ENCODE data around the gene TMEM106C.

The TMEM106C gene

DNA sequence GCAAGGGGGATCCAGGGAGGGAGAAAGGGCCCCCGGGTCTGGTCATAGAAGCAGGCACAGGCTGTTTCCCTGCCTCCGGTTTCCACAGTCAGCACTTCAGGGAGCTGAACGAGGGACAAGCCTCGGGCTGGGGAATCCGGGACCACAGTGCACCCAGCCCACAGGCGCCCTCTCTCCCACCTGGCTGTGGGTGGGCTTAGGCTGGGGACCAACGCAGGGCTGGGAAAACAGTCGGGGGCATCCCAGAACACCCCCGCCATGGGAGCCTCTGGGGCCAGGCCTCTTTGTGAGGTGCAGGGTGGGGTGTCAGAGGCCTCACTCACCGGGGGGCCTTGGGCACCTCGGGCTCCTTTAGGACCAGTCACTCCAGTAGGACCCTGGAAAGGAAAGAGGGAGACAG, 16.3 kb downstream of the TMEM106C start:
- no peak for DNase-seq (ENCODE audit: low read depth)

DNA sequence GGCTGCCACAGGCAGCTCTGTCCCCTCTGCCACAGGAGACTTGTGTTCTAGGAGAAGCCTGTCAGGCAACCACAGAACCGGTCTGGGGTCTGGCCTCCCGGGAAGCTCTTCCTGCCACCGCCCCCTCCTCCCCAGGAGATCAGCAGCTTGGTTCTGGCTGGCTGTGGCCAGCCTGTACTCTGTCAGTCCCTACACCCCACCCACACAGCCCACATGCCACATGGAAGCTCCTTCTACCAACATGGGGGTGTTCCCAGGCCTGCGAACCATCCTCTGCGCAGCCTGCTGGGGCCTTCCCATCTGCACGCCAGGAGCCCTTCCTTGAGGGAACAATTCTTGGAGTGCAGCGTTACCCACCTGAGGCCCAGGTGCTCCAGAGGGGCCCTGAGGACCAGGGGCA, 16.8 kb downstream of the TMEM106C start:
- DNase-seq (ENCODE audit: low read depth): no peak

DNA sequence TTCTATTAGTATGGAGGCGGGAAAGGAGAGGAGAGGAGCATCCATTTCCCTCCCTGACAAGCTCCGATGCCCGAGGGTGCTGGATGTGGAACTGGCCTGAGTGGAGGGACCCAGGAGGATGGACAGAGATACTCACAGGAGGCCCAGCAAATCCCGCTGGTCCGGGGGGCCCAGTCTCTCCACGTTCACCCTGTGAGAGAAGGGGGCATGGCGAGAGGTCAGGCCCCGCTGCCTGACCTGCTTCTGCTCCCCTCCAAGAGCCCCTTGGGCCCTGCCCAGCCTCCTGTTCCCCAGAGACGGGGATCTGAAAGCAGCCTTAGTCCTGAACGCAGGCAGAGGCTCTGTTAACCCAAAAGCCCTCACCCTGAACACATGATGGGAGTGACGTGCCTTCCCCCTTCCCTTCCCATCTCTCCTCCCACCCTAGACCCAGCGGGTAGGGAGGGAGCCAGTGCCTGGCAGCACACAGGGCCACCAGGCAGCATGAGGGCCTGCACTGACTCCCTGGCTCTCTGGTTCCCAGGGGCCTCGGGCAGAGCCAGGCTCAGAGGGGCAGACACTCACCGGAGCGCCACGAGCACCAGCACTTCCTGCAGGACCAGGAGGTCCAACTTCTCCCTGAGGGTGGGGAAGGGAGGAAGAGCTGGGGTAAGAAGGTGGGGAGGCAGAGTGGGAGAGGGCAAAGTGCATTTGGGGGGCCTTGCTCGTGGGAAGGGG, 17.5 kb downstream of the TMEM106C start:
- DNase-seq (ENCODE audit: low read depth): no peak

DNA sequence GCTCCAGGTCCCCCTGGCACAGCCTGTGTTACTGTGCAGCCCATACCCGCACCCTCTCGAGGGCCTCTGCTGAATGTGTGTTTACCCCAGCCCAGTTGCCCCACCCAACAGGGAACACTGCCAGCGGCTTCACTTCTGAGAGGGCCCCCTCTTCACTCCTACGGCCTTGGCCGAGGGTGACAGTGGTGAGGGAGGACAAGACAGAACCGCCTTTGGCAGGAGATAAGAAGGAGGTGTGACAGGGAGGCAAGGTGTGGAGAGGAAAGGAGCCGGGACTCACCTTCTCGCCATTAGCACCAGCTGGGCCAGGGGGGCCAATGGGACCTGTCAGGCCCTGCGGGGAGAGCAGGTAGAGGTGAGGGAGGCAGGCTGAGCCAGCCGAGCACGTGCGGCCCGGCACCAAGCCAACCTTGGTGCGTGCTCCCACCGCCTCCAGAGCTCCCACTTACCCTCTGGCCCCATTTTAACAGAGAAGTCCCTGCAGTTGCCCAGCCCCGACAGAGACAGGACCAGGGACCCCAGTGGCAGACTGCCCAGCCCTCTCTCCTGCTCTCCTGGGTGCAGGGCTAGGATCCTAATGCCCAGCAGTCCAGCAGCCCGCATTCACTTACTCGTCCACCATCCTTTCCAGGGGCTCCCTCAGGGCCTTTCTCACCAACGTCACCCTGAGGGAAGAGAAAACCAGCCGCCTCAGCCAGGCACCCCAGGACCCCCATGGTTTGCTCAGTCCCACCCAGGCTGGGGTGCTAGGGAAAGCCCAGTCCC, 18.3 kb downstream of the TMEM106C start:
- no peak for DNase-seq (ENCODE audit: low read depth)

DNA sequence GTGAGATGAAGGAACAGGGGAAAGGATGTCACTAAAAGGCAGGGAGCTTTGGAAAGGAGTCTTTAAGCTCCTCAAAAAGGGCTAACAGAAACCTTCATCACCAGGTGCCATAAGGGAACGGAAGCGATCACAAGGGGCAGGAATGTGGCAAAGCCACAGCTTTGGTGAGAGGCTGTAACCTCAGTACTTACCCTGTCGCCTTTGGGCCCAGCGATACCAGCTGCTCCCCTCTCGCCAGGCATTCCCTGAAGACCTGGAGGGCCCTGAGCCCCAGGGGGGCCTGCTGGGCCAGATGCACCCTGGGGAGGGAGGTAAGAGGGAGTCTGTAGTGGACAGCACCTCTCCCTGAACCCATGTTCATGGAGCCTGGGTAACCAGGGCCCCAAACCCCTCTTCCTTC, 18.9 kb downstream of the TMEM106C start:
- no peak for DNase-seq (ENCODE audit: low read depth)

GRCh38 chr12:47982770-47983169, 19.4 kb downstream of the TMEM106C start:
- no peak for DNase-seq (ENCODE audit: low read depth)

GRCh38 chr12:47983541-47984115, 20.2 kb downstream of the TMEM106C start:
- DNase-seq (ENCODE audit: low read depth): no peak

DNA sequence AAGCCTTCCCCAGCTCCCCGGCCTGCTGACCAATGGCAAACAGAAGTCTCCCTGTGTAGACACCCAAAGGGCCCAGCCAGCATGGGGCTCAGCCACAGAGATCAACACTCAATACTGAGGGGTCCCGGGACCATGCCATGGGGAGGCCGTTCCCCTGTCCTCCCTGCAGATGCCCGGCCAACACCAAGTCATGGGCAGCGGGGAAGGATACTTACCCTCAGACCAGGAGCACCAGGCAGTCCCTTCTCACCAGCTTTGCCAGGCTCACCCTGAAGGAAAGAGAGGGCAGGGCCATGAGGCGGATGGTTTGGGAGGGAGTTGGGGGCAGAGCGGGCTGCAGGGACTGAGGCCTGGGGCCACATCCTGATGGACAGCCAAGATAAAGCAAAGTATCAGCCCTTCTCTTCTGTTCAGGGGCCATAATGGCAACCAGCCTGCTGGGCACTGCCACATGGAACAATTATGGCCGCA, 21.0 kb downstream of the TMEM106C start:
- no peak for DNase-seq (ENCODE audit: low read depth)

DNA sequence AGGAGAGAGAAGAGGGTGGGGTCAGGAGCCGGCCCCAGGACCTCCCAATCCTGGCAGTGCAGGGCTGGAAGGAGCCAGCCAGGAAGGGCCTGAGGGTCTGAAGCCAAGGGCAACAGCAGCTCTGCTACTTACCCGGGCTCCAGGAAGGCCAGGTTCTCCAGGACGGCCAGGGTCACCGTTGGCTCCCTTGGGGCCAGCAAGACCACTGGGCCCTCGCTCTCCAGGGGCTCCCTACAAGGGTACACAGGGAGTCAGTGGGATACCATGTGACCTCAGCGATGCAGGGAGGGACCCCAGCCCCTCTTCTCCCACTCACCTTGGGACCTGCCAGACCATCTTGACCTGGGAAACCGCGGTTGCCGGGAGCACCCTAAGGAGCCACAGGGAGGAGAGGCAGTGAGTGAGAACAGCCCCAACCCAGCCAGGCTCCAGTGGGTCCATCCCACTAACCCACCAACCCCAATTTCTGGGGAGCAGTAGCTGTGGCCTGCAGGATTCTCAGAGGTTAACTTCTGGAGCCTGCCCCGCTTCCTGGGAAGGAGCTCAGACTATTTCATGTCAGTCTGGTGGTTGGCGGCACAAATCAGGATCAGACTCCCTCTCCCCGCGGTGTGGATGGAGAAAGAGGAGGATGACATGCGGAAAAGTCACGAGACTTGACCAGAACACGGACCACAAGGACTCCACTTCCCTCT, 22.3 kb downstream of the TMEM106C start:
- no peak for DNase-seq (ENCODE audit: low read depth)

DNA sequence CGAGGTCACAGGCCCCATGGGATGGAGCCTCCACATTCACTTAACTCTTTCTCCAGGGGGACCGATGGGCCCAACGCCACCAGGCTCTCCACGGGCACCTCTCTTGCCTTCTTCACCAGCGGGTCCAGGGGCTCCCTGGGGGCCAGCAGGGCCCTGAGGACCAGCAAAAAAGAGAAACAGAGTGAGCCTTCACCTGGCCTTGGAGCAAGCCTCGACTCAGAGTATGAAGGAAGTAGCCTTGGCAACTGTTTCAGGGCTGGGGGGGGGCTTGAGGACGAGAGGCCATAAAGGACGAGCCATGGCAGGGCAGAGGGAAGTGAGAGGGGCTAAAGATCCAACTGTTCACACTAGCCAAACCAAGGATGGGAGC, 22.9 kb downstream of the TMEM106C start:
- no peak for DNase-seq (ENCODE audit: low read depth)

- no peak for DNase-seq (ENCODE audit: low read depth)
Observed at GRCh38 chr12:47986832-47987231, 23.4 kb downstream of the TMEM106C start.

DNA sequence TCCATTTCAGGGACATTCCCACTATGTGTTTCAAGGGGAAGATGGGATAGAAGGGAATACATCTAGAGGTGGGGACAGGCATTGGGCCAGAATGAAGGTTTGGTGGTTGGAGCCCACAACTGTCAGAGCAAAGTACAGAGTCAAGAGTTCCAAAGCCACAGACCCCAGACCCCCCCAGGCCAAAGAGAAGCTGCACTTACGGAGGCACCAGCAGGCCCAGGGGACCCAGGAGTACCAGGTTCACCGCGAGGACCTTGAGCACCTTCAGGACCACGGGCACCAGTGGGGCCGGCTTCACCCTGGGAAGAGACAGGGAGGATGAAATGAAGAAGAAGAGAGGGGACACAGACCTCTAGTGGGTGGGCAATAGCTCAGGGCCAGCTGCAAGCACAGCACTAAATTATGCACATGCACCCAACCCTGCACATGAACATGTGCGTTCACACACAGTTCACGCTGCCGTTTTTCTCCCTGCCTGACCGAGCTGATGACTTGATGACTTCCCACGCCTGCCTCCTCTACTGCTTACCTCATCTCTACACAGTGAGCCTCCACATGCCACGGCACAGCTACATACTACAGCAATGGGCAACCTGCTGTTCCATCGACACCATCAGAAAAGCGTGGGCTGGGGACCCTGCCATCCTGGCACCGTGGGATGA, 24.1 kb downstream of the TMEM106C start:
- no peak for DNase-seq (ENCODE audit: low read depth)

DNA sequence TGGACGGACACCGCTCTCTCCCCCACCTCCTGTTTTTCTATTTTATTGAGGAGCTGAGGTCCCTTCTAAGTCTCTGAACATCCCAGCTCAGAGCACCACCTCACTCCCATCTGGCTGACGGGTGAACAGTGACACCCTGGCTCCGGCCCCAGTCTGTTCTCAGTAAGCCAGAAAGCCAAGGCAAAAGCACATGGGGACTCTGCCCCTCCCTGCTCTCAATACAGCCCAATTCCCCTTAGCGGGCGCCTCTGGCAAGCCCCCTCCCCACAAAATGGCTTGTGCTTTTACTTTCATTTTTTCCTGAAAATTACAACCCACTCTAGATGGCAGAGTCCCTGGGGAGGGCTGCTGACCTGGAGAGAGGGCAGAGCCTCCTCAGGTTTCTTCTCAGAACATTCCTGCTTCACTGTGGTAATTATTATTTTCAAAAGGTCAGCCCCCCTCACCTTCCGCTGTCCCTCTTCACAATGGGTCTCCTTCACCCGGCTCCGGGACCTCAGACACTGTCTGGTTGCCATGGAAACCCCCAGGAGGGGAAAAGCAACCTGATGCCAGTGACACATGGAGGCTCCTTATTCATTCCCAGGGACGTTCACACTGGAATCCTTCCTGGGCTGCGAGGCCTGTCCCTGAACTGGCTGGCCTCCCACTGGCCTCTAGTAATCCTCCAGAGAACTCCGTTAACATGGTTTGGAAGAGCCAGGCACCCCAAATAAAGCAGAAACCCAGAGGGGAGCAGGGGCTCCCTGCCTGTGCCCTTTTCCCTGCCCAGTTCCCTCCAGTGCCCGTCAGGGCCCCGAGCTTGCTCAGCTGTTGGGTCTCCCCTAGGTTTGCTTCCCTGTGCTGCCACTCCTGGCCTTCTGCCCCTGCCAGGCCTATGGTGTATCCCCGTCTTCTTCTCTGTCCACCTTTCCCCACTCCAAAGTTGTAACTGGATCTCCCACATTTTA, 25.0 kb downstream of the TMEM106C start:
- no peak for DNase-seq (ENCODE audit: low read depth)

DNA sequence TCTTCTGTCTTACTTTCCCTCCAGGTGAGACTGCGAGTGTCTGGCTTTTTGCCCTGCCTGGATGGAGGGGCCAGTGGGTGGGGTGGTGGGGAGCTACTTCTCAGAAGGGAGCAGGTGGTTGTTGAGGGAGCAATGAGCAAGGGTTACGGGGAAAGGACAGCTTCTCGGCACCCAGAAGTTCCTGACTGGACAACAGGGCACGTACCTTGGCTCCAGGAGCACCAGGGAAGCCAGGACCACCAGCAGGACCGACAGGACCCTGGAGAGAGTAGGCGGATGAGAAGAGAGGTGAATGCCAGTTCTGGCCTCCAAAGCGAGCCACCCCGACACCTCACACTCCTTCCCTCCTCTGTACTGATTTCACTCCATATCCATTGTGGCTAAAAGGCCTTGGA, 25.6 kb downstream of the TMEM106C start:
- no peak for DNase-seq (ENCODE audit: low read depth)

- DNase-seq (ENCODE audit: low read depth): no peak
Observed at GRCh38 chr12:47989666-47990065, 26.3 kb downstream of the TMEM106C start.

GRCh38 chr12:47990351-47991105, 27.1 kb downstream of the TMEM106C start:
- DNase-seq (ENCODE audit: low read depth): peak; percentile 16

DNA sequence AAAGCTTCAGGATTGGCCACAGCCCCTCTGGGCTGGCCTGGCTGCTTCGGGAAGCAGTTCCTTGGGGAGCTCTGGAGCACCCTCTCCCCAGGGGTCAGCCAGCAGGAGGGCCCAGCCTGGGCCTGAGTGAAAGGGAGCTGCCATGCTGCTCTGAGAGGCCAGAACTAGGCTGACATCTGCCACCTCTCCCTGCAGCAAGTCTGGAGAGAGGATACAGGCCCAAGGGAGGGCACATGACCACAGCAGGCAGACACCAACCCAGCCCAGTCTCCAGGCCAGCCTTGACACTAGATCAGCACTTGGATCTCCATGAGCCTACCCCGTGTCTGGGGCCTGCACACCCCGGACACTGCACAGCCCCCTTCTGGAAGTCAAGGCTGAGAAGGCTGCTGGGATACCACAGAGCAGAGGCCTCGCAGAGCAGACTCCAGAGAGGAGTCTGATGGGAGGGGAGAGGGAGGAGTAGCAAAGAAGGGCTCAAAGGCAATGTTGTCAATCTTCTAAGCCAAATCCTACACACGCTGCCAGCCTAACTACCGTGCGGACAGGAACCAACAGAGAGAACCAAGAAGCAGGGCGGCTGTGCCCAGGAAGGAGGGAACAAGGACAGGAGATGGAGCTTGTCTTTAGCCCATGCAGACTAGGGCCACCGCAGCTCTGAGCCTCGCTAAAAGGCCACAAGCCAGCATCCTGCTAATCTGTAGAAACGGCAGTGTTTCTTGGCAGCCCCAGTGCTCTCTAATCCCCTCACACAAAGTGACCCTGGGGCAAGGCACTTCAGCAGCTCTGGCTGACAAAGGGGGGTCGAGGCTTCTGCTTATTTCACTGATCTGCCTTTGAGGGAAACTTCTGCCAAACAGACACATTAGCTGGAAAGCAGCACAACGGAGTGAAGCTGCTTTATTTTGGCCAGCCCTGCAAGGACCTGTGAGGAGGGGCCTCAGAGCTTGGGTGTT, 28.0 kb downstream of the TMEM106C start:
- DNase-seq (ENCODE audit: low read depth): no peak

DNA sequence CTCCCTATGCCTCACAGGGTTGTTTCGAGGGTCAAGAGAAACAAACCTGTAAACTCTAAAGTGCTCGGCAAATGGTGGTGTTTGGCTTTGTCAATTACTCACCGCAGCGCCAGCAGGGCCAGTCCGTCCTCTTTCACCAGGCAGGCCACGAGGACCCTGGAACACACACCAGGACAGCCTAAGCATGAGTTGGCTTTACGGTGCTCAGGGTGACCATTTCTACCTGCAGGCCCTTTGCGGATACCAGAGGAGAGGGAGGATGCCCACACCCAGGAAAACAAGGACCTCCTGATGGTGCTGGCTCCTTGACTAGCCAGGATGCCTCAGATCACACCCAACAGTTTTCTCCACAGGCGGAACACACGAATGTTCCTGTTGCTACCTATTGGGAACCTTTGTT, 29.4 kb downstream of the TMEM106C start:
- DNase-seq (ENCODE audit: low read depth): no peak

GRCh38 chr12:47993491-47993890, 30.1 kb downstream of the TMEM106C start:
- DNase-seq (ENCODE audit: low read depth): no peak
